Ishikawa (cell line): ENCODE data around the gene DNAH9.

Source experiments
- CEBPB ChIP-seq: IDR thresholded peaks from 2 replicates; pipeline ENCODE4 v1.6.1; 2012
- CREB1 ChIP-seq: IDR thresholded peaks from 2 replicates; pipeline ENCODE4 v1.6.1; 2012; ENCODE audit warnings: low read depth
- EGR1 ChIP-seq: IDR thresholded peaks from 2 replicates; pipeline ENCODE4 v1.6.1; 2012
- EP300 ChIP-seq: IDR thresholded peaks from 2 replicates; pipeline ENCODE4 v1.6.1; 2012; ENCODE audit warnings: borderline replicate concordance
- FOXM1 ChIP-seq: IDR thresholded peaks from 2 replicates; pipeline ENCODE4 v1.6.1; 2012; ENCODE audit warnings: low read depth, borderline replicate concordance
- MAX ChIP-seq: IDR thresholded peaks from 2 replicates; pipeline ENCODE4 v1.6.1; 2012
- NFIC ChIP-seq: IDR thresholded peaks from 2 replicates; pipeline ENCODE4 v1.6.1; 2012
- RAD21 ChIP-seq: IDR thresholded peaks from 2 replicates; pipeline ENCODE4 v1.6.1; 2012; ENCODE audit warnings: low read depth
- REST ChIP-seq: IDR thresholded peaks from 2 replicates; pipeline ENCODE4 v1.6.1; 2012; ENCODE audit warnings: low read depth, mild to moderate bottlenecking
- TAF1 ChIP-seq: IDR thresholded peaks from 2 replicates; pipeline ENCODE4 v1.6.1; 2012; ENCODE audit warnings: low read depth, mild to moderate bottlenecking
- TCF12 ChIP-seq: IDR thresholded peaks from 2 replicates; pipeline ENCODE4 v1.6.1; 2012; ENCODE audit warnings: low read depth
- TEAD4 ChIP-seq: IDR thresholded peaks from 2 replicates; pipeline ENCODE4 v1.6.1; 2012
- USF1 ChIP-seq: IDR thresholded peaks from 2 replicates; pipeline ENCODE4 v1.6.1; 2012
- YY1 ChIP-seq: IDR thresholded peaks from 2 replicates; pipeline ENCODE4 v1.6.1; 2012; ENCODE audit warnings: low read depth
- ZBTB7A ChIP-seq: IDR thresholded peaks from 2 replicates; pipeline ENCODE4 v1.6.1; 2012; ENCODE audit warnings: low read depth

Gene DNAH9

GRCh38 chr17:11720816-11721215 lies 122.5 kb downstream of the DNAH9 start:
- TF ChIP-seq YY1 (no peak), TCF12 (no peak), MAX (no peak), REST (no peak), FOXM1 (no peak), TAF1 (no peak), TEAD4 (no peak), EP300 (no peak), CEBPB (no peak), EGR1 (no peak)

- no peak for TF ChIP-seq REST
- no peak for TF ChIP-seq MAX
- no peak for TF ChIP-seq YY1
- no peak for TF ChIP-seq EP300
- TF ChIP-seq NFIC, result no peak
- no peak for TF ChIP-seq RAD21
- TF ChIP-seq TAF1, result no peak
- no peak for TF ChIP-seq CREB1
- TF ChIP-seq ZBTB7A, result no peak
- no peak for TF ChIP-seq EGR1
- TF ChIP-seq FOXM1, result no peak
- no peak for TF ChIP-seq TEAD4
- no peak for TF ChIP-seq TCF12
- TF ChIP-seq CEBPB, result no peak
- no peak for TF ChIP-seq USF1
These were observed 132.5 kb downstream of the DNAH9 start for GRCh38 chr17:11730747-11731146.

GRCh38 chr17:11736613-11737312 lies 138.5 kb downstream of the DNAH9 start:
- TF ChIP-seq REST, result no peak
- TF ChIP-seq EP300, result no peak
- no peak for TF ChIP-seq MAX
- no peak for TF ChIP-seq ZBTB7A
- TF ChIP-seq RAD21, result no peak
- TF ChIP-seq CEBPB, result no peak
- TF ChIP-seq USF1, result no peak
- no peak for TF ChIP-seq TEAD4
- TF ChIP-seq NFIC, result no peak
- no peak for TF ChIP-seq CREB1
- TF ChIP-seq TCF12, result no peak

- no peak for TF ChIP-seq MAX
- no peak for TF ChIP-seq EGR1
- TF ChIP-seq REST, result no peak
- no peak for TF ChIP-seq TAF1
- no peak for TF ChIP-seq NFIC
- TF ChIP-seq TCF12, result no peak
- TF ChIP-seq USF1, result no peak
- TF ChIP-seq CEBPB, result no peak
- TF ChIP-seq FOXM1, result no peak
- TF ChIP-seq YY1, result no peak
- TF ChIP-seq CREB1, result no peak
- TF ChIP-seq ZBTB7A, result no peak
- TF ChIP-seq EP300, result no peak
- no peak for TF ChIP-seq TEAD4
- no peak for TF ChIP-seq RAD21
These were observed 139.0 kb downstream of the DNAH9 start for GRCh38 chr17:11737313-11737679.
